ENCODE measurements around the gene BLMH. TPM values are rescaled to one million over a fixed set of nuclear protein-coding genes. Genes with fewer than 3 reads are reported as not detected.

BLMH gene
- total and polyA plus RNA-seq, 4 donors, result 4.2 to 17.5 (median 12.9) TPM

DNA sequence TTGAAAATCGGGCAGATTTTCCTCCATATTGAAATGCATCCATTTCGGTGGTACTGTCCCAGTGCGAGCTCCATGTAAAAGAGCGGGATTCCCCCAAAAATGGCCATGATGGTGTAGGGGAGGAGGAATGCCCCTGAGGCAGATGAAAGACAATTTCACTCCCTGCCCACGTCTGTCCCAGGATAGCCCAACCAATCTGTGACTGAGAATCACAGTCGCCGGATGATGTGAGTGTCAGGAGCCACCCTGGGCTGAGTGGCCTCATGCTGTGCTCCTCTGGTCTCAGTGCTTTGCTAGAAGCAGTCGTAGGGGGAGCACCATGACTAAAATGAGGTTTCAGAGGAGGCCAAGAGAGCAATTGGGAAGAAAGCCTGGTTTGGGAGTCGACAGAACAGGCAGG, 72.9 kb downstream of the BLMH start:
- Histone ChIP-seq H3K9ac (ENCODE audit: low read depth in 1 of 2, low read length in 2 of 2) (no peak overlapping the region), H3K4me3 (ENCODE audit: low read depth in 1 of 3, low read length in 3 of 3) (no peak overlapping the region), H3K9me3 (ENCODE audit: control insufficient read depth in 4 of 4, low read length in 3 of 4) (no peaks in the 10 kb centered on the region), H3K27ac (ENCODE audit: low read depth in 1 of 2, low read length in 2 of 2) (no peak overlapping the region), H3K4me1 (ENCODE audit: control insufficient read depth in 4 of 4, insufficient read depth in 4 of 4, low read length in 3 of 4) (peaks cover 3 to 13% (median 11%) of the 10 kb centered on the region in 4 donors), H3K27me3 (ENCODE audit: control insufficient read depth in 4 of 4, insufficient read depth in 4 of 4, low read length in 3 of 4) (no peaks in the 10 kb centered on the region), H3K36me3 (ENCODE audit: control insufficient read depth in 4 of 4, insufficient read depth in 3 of 4, low read depth in 1 of 4, low read length in 3 of 4) (no peaks in the 10 kb centered on the region)
- 94% methylated on average over 9 of the region's 9 CpGs for WGBS
- DNase-seq (ENCODE audit: low spot score), result no peak
- TF ChIP-seq EGR1 (IDR thresholded peaks at IDR 0.05; ENCODE audit: low read depth in 2 of 2) (no peak), RAD21 (IDR thresholded peaks at IDR 0.05) (no peak), CTCF (IDR thresholded peaks at IDR 0.05; ENCODE audit: low read depth, low read length, missing input control) (no peak), RXRA (IDR thresholded peaks at IDR 0.05) (no peak)
- TF ChIP-seq, protein P1, sequence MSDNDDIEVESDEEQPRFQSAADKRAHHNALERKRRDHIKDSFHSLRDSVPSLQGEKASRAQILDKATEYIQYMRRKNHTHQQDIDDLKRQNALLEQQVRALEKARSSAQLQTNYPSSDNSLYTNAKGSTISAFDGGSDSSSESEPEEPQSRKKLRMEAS (IDR thresholded peaks at IDR 0.05), result no peak
- TF ChIP-seq, protein P2, sequence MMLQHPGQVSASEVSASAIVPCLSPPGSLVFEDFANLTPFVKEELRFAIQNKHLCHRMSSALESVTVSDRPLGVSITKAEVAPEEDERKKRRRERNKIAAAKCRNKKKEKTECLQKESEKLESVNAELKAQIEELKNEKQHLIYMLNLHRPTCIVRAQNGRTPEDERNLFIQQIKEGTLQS (IDR thresholded peaks at IDR 0.05), result no peak
- TF ChIP-seq, protein P3, sequence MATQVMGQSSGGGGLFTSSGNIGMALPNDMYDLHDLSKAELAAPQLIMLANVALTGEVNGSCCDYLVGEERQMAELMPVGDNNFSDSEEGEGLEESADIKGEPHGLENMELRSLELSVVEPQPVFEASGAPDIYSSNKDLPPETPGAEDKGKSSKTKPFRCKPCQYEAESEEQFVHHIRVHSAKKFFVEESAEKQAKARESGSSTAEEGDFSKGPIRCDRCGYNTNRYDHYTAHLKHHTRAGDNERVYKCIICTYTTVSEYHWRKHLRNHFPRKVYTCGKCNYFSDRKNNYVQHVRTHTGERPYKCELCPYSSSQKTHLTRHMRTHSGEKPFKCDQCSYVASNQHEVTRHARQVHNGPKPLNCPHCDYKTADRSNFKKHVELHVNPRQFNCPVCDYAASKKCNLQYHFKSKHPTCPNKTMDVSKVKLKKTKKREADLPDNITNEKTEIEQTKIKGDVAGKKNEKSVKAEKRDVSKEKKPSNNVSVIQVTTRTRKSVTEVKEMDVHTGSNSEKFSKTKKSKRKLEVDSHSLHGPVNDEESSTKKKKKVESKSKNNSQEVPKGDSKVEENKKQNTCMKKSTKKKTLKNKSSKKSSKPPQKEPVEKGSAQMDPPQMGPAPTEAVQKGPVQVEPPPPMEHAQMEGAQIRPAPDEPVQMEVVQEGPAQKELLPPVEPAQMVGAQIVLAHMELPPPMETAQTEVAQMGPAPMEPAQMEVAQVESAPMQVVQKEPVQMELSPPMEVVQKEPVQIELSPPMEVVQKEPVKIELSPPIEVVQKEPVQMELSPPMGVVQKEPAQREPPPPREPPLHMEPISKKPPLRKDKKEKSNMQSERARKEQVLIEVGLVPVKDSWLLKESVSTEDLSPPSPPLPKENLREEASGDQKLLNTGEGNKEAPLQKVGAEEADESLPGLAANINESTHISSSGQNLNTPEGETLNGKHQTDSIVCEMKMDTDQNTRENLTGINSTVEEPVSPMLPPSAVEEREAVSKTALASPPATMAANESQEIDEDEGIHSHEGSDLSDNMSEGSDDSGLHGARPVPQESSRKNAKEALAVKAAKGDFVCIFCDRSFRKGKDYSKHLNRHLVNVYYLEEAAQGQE (IDR thresholded peaks at IDR 0.05), result no peak

DNA sequence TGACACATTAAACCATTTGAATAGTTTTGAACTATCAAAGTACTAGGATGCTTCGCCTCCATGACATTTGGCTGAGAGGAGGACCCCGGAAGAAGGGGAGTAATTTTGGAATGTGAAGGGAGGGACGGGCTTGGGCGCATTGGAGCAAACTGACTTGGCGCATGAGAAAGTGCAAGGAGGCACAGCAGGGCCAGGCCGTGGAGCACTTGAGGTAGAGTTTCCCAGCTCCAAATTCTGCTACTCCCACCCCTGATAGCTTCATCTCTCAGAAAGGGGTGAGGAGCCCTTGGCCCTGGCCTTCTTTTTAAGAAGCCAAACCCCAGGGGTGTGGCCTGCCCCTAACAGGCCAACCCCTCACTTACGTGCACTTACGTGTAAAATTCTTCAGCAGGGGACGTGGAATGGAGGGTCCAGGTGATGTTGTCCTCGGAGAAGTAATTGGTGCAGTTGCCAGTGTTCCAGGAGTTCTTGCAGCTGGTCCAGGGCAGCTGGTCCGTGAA, 73.9 kb downstream of the BLMH start:
- Histone ChIP-seq H3K27me3 (ENCODE audit: control insufficient read depth in 4 of 4, insufficient read depth in 4 of 4, low read length in 3 of 4) (no peaks in the 10 kb centered on the region), H3K27ac (ENCODE audit: low read depth in 1 of 2, low read length in 2 of 2) (no peak overlapping the region), H3K9me3 (ENCODE audit: control insufficient read depth in 4 of 4, low read length in 3 of 4) (no peaks in the 10 kb centered on the region), H3K36me3 (ENCODE audit: control insufficient read depth in 4 of 4, insufficient read depth in 3 of 4, low read depth in 1 of 4, low read length in 3 of 4) (no peaks in the 10 kb centered on the region), H3K9ac (ENCODE audit: low read depth in 1 of 2, low read length in 2 of 2) (no peak overlapping the region), H3K4me3 (ENCODE audit: low read depth in 1 of 3, low read length in 3 of 3) (no peak overlapping the region), H3K4me1 (ENCODE audit: control insufficient read depth in 4 of 4, insufficient read depth in 4 of 4, low read length in 3 of 4) (peaks cover 3 to 13% (median 11%) of the 10 kb centered on the region in 4 donors)
- WGBS, result 96% methylated on average over 11 of the region's 11 CpGs
- DNase-seq (ENCODE audit: low spot score), result no peak
- TF ChIP-seq, protein P3 (IDR thresholded peaks at IDR 0.05), result no peak
- TF ChIP-seq HNF4A (conservative IDR thresholded peaks at IDR 0.05) (no peak), RXRA (IDR thresholded peaks at IDR 0.05) (no peak), HNF4G (IDR thresholded peaks at IDR 0.05) (no peak), GABPA (IDR thresholded peaks at IDR 0.05 in 1 of 2, conservative IDR thresholded peaks at IDR 0.05 in 1 of 2) (no peak), NR2F2 (IDR thresholded peaks at IDR 0.05) (no peak), SP1 (IDR thresholded peaks at IDR 0.05) (no peak), JUND (IDR thresholded peaks at IDR 0.05) (no peak), YY1 (IDR thresholded peaks at IDR 0.05) (no peak), TAF1 (conservative IDR thresholded peaks at IDR 0.05) (no peak), FOXA2 (IDR thresholded peaks at IDR 0.05) (no peak), FOXA1 (IDR thresholded peaks at IDR 0.05) (no peak), RAD21 (IDR thresholded peaks at IDR 0.05) (no peak), CTCF (IDR thresholded peaks at IDR 0.05; ENCODE audit: low read depth, low read length, missing input control) (no peak)
- TF ChIP-seq, protein P1 (IDR thresholded peaks at IDR 0.05), result no peak
- TF ChIP-seq, protein P4, sequence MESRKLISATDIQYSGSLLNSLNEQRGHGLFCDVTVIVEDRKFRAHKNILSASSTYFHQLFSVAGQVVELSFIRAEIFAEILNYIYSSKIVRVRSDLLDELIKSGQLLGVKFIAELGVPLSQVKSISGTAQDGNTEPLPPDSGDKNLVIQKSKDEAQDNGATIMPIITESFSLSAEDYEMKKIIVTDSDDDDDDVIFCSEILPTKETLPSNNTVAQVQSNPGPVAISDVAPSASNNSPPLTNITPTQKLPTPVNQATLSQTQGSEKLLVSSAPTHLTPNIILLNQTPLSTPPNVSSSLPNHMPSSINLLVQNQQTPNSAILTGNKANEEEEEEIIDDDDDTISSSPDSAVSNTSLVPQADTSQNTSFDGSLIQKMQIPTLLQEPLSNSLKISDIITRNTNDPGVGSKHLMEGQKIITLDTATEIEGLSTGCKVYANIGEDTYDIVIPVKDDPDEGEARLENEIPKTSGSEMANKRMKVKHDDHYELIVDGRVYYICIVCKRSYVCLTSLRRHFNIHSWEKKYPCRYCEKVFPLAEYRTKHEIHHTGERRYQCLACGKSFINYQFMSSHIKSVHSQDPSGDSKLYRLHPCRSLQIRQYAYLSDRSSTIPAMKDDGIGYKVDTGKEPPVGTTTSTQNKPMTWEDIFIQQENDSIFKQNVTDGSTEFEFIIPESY (IDR thresholded peaks at IDR 0.05), result no peak
